HAP-1 (cell line): ENCODE measurements around the gene DIPK2B.

ENCODE experiments used
- DNase-seq, 2 experiments: peaks; one replicate each; pipeline ENCODE4 v3.0.0-alpha.2; 2016 to 2020; ENCODE audit warnings: low spot score in 2 of 2
- H3K27me3 ChIP-seq: fragments of 250-450 bp; sonication (Bioruptor Pico); 2 replicates; pipeline ENCODE4 v1.5.1; 2020; ENCODE audit warnings: low read depth, mild to moderate bottlenecking, moderate library complexity
- H3K36me3 ChIP-seq: fragments of 250-450 bp; sonication (Bioruptor Pico); replicated peaks from 2 replicates; pipeline ENCODE4 v1.5.1; 2020; ENCODE audit warnings: mild to moderate bottlenecking
- H3K4me1 ChIP-seq: fragments of 250-450 bp; sonication (Bioruptor Pico); 2 replicates; pipeline ENCODE4 v1.5.1; 2020; ENCODE audit warnings: mild to moderate bottlenecking
- H3K4me3 ChIP-seq: fragments of 250-450 bp; sonication (Bioruptor Pico); 2 replicates; pipeline ENCODE4 v1.5.1; 2020; ENCODE audit warnings: mild to moderate bottlenecking, moderate library complexity
- H3K9me3 ChIP-seq: fragments of 250-450 bp; sonication (Bioruptor Pico); 2 replicates; pipeline ENCODE4 v1.5.1; 2020; ENCODE audit warnings: mild to moderate bottlenecking, moderate library complexity
- in situ Hi-C: fragments of 300-500 bp; cut with MboI; formaldehyde crosslinking; loops from 3 replicates; pipeline ENCODE4 v1.14.3; 2020; ENCODE audit warnings: low sequenced_read_pairs, inconsistent platforms, mixed read lengths

DIPK2B gene

GRCh38 chrX:45200741-45201234 is at the start of gene DIPK2B:
Gene DIPK2B, minus strand, starts transcription at chrX:45200876. Its CDS starts 50 bp downstream, at chrX:45200826.
- H3K27me3 ChIP-seq: peaks cover 10% of the 10 kb centered on the region; the same call in 1 of the 2 replicates

GRCh38 chrX:45240301-45240700 is 39.6 kb upstream of the DIPK2B start:
- Histone ChIP-seq H3K36me3 (no peaks in the 10 kb centered on the region), H3K9me3 (no peaks in the 10 kb centered on the region), H3K4me3 (no peak overlapping the region), H3K27me3 (no peaks in the 10 kb centered on the region), H3K4me1 (no peaks in the 10 kb centered on the region)
- no peak for DNase-seq
- in situ Hi-C loops: no loop called here

More at GRCh38 chrX:45200741-45201234, at the start of gene DIPK2B:
- Histone ChIP-seq H3K4me3 (no peak within 1 kb of the TSS), H3K9me3 (no peaks in the 10 kb centered on the region; the same call in 1 of the 2 replicates), H3K4me1 (no peaks in the 10 kb centered on the region), H3K36me3 (no peaks in the 10 kb centered on the region)
- no peak for DNase-seq
- in situ Hi-C loops: no loop called here

- no peaks in the 10 kb centered on the region for H3K27me3 ChIP-seq
- DNase-seq: no peak
- in situ Hi-C loops: no loop called here
- no peaks in the 10 kb centered on the region for H3K36me3 ChIP-seq
- no peaks in the 10 kb centered on the region for H3K4me1 ChIP-seq
- H3K4me3 ChIP-seq: no peak overlapping the region
- H3K9me3 ChIP-seq: no peaks in the 10 kb centered on the region
Observed at GRCh38 chrX:45238489-45238888, 37.8 kb upstream of the DIPK2B start.

GRCh38 chrX:45233531-45233930 is 32.9 kb upstream of the DIPK2B start:
- H3K4me3 ChIP-seq: no peak overlapping the region

GRCh38 chrX:45232139-45232538 is 31.5 kb upstream of the DIPK2B start:
- H3K36me3 ChIP-seq: no peaks in the 10 kb centered on the region
- in situ Hi-C loops: no loop called here
- no peak overlapping the region for H3K4me3 ChIP-seq
- no peak for DNase-seq
- H3K27me3 ChIP-seq: no peaks in the 10 kb centered on the region
- H3K9me3 ChIP-seq: no peaks in the 10 kb centered on the region
- no peaks in the 10 kb centered on the region for H3K4me1 ChIP-seq

More at GRCh38 chrX:45233531-45233930, 32.9 kb upstream of the DIPK2B start:
- in situ Hi-C loops: no loop called here
- DNase-seq: no peak
- Histone ChIP-seq H3K9me3 (no peaks in the 10 kb centered on the region), H3K36me3 (no peaks in the 10 kb centered on the region), H3K4me1 (no peaks in the 10 kb centered on the region), H3K27me3 (no peaks in the 10 kb centered on the region)

GRCh38 chrX:45230410-45230809 is 29.7 kb upstream of the DIPK2B start:
- 0 out of 2 replicates have a peak, but pooled peaks cover 3% of the 10 kb centered on the region for H3K27me3 ChIP-seq
- DNase-seq: no peak
- in situ Hi-C loops: no loop called here

GRCh38 chrX:45229348-45229747 is 28.7 kb upstream of the DIPK2B start:
- no peak for DNase-seq
- Histone ChIP-seq H3K4me3 (no peak overlapping the region), H3K9me3 (no peaks in the 10 kb centered on the region), H3K27me3 (peaks cover 3% of the 10 kb centered on the region; the same call in 1 of the 2 replicates), H3K4me1 (no peaks in the 10 kb centered on the region), H3K36me3 (no peaks in the 10 kb centered on the region)
- in situ Hi-C loops: no loop called here

More at GRCh38 chrX:45230410-45230809, 29.7 kb upstream of the DIPK2B start:
- H3K4me3 ChIP-seq: no peak overlapping the region
- H3K4me1 ChIP-seq: no peaks in the 10 kb centered on the region
- H3K9me3 ChIP-seq: no peaks in the 10 kb centered on the region
- no peaks in the 10 kb centered on the region for H3K36me3 ChIP-seq

GRCh38 chrX:45228126-45228525 is 27.4 kb upstream of the DIPK2B start:
- no peaks in the 10 kb centered on the region for H3K36me3 ChIP-seq
- H3K4me1 ChIP-seq: no peaks in the 10 kb centered on the region
- H3K9me3 ChIP-seq: no peaks in the 10 kb centered on the region
- no peak for DNase-seq
- in situ Hi-C loops: no loop called here
- peaks cover 3% of the 10 kb centered on the region; the same call in 1 of the 2 replicates for H3K27me3 ChIP-seq
- H3K4me3 ChIP-seq: no peak overlapping the region

GRCh38 chrX:45208121-45208856 is 7.6 kb upstream of the DIPK2B start:
- no peaks in the 10 kb centered on the region for H3K36me3 ChIP-seq
- no peak for DNase-seq
- in situ Hi-C loops: no loop called here
- H3K9me3 ChIP-seq: no peaks in the 10 kb centered on the region; the same call in 1 of the 2 replicates
- 0 out of 2 replicates have a peak, but pooled peaks cover 3% of the 10 kb centered on the region for H3K27me3 ChIP-seq
- H3K4me1 ChIP-seq: no peaks in the 10 kb centered on the region
- no peak overlapping the region for H3K4me3 ChIP-seq

- in situ Hi-C loops: no loop called here
- H3K36me3 ChIP-seq: no peaks in the 10 kb centered on the region
- no peak for DNase-seq
- no peaks in the 10 kb centered on the region for H3K4me1 ChIP-seq
- H3K4me3 ChIP-seq: no peak overlapping the region
- no peaks in the 10 kb centered on the region; the same call in 1 of the 2 replicates for H3K9me3 ChIP-seq
- H3K27me3 ChIP-seq: peaks cover 10% of the 10 kb centered on the region; the same call in 1 of the 2 replicates
Observed at GRCh38 chrX:45202171-45202570, 1.5 kb upstream of the DIPK2B start.

- Histone ChIP-seq H3K4me3 (no peak overlapping the region), H3K9me3 (no peaks in the 10 kb centered on the region), H3K4me1 (no peaks in the 10 kb centered on the region), H3K27me3 (peaks cover 10% of the 10 kb centered on the region; the same call in 1 of the 2 replicates), H3K36me3 (no peaks in the 10 kb centered on the region)
- in situ Hi-C loops: no loop called here
- DNase-seq: no peak
Observed at GRCh38 chrX:45198706-45199105, 2.0 kb downstream of the DIPK2B start.

- H3K4me3 ChIP-seq: no peak overlapping the region
- H3K27me3 ChIP-seq: peaks cover 10% of the 10 kb centered on the region; the same call in 1 of the 2 replicates
- no peak for DNase-seq
- H3K4me1 ChIP-seq: no peaks in the 10 kb centered on the region
- in situ Hi-C loops: no loop called here
- H3K9me3 ChIP-seq: no peaks in the 10 kb centered on the region
- H3K36me3 ChIP-seq: no peaks in the 10 kb centered on the region
Observed at GRCh38 chrX:45198301-45198700, 2.4 kb downstream of the DIPK2B start.

GRCh38 chrX:45196701-45197100 is 4.0 kb downstream of the DIPK2B start:
- in situ Hi-C loops: no loop called here
- peaks cover 7% of the 10 kb centered on the region; the same call in 1 of the 2 replicates for H3K27me3 ChIP-seq
- no peaks in the 10 kb centered on the region for H3K36me3 ChIP-seq
- DNase-seq: no peak
- no peaks in the 10 kb centered on the region for H3K4me1 ChIP-seq
- H3K9me3 ChIP-seq: no peaks in the 10 kb centered on the region
- no peak overlapping the region for H3K4me3 ChIP-seq

GRCh38 chrX:45191820-45192409 is 8.8 kb downstream of the DIPK2B start:
- Histone ChIP-seq H3K9me3 (no peaks in the 10 kb centered on the region), H3K4me1 (no peaks in the 10 kb centered on the region; the same call in 1 of the 2 replicates), H3K36me3 (no peaks in the 10 kb centered on the region), H3K27me3 (no peaks in the 10 kb centered on the region), H3K4me3 (no peak overlapping the region)
- DNase-seq: no peak
- in situ Hi-C loops: no loop called here
